ENCODE data around the gene KRTAP4-16.
"Not testable (repeated sequence)": the region's sequence is repeated elsewhere in the genome, so short reads cannot be mapped to it uniquely, and the experiment has no call there.

KRTAP4-16 gene

DNA sequence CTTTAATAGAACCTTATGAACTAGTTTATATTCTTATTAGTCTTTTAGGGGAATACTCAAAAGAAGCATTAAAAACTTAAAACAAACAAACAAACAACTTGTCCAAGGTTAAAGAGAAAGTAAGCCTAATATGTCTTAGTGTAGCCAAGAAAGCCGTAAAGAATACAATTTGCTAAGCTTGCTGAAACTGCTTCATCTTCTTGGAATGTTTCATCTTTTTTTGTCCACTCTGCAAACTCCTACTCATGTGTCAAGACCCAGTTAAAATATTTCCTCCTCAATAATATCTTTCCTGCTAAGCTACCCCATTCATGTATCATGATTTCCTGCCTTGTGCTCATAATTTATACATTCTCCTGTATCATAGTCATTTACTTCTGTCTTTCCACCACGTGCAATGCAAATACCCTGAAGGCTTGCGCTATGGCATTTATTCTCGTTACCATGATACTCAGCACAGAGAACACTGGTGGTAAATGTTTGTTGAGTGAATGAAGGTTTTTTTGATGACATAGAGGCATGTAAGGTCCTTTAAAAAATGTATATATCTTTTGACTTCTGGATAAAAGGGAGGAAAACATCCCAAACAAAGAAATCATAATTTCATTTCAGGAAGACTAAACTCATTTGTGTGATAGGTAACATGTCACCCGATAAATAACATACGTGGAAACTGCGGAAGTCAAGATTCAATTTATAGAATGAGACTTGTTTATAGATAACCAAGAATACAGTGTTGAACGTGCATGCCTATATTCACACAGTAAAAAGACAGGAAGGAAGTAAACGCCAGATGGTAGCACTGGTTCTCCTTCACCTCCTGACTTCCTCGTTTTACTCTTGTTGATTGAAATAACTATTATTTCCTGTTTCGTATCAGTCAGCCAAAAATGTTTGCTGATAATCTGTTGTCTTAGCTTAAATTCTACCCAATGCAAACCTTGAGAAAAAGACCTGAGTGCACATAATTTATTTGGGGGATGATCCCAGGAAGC lies 18.0 kb upstream of the KRTAP4-16 start:
- not testable (repeated sequence) for DNase-seq (ENCODE audit: low read depth, low spot score)

DNA sequence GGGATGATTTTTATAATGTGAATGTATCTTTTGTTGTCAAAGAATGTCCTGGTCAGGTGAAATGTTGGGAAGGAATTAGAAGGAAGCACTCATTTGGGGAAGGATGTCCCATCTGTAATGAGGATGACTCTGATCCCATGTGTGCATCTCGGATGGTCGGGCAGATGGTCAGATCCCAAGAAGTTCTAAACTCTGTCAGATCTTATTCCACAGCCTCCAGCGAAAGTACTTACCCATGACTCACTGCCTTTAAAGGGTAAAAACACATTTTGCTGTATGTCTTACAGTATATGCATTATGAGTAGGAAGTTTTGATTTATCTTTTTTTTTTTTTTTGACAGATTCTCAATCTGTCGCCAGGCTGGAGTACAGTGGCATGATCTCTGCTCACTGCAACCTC lies 16.7 kb upstream of the KRTAP4-16 start:
- no peak for DNase-seq (ENCODE audit: low read depth, low spot score)

GRCh38 chr17:41117846-41118386 lies 15.9 kb upstream of the KRTAP4-16 start, which contains the start of gene KRTAP4-11:
TSS of gene KRTAP4-11 (minus strand) at chr17:41118373. CDS start at chr17:41118315, 58 bp downstream.
- DNase-seq (ENCODE audit: low read depth, low spot score), result not testable (repeated sequence)

GRCh38 chr17:41116297-41116696 lies 14.3 kb upstream of the KRTAP4-16 start:
- no peak for DNase-seq (ENCODE audit: low read depth, low spot score)

- no peak for DNase-seq (ENCODE audit: low read depth, low spot score)
These were observed 9.3 kb upstream of the KRTAP4-16 start for GRCh38 chr17:41111151-41111885.

DNA sequence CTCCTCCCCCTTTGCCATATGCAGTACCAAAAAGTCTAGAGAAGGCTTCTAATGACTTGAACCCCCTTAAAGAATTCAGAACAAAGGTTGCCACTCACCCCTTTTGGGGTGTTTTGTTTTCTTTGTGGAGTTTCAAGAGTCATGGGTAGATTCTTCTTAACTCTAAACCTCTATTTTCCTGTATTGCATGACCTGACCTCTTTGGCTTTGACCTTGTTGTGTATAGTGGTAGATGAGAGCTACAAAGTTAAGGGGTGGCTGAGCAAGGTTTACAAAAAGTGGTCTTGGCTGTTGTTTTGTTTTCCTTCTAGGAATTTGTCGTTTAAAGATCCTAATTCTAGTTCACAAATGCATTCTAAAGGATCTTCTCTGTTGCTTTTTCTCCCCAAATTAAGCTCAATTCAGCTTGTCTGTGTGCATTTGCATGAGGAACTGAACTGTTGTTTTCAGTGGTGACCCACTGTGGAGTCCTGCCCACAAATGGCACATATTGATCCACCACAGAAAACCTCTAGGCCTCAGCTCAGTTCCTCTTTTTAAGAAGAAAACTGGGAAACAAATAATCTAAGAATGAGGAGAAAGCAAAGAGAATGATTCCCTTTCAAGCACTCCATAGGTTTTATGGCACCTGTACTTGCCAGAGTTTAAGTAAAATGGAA lies 6.8 kb upstream of the KRTAP4-16 start:
- DNase-seq (ENCODE audit: low read depth, low spot score), result not testable (repeated sequence)

GRCh38 chr17:41107941-41108450 lies 6.0 kb upstream of the KRTAP4-16 start:
- no peak for DNase-seq (ENCODE audit: low read depth, low spot score)

DNA sequence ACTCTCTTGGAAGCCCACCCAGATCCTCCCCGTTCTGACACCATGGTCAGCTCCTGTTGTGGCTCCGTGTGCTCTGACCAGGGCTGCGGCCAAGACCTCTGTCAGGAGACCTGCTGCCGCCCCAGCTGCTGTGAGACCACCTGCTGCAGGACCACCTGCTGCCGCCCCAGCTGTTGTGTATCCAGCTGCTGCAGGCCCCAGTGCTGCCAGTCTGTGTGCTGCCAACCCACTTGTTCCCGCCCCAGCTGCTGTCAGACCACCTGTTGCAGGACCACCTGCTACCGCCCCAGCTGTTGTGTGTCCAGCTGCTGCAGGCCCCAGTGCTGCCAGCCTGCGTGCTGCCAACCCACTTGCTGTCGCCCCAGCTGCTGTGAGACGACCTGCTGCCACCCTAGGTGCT lies 3.3 kb upstream of the KRTAP4-16 start, which contains the start of gene KRTAP4-9:
Gene KRTAP4-9 (plus strand): TSS at position 43 of the 400 bp plus-strand sequence. CDS start 0 bp downstream, at position 43.
- DNase-seq (ENCODE audit: low read depth, low spot score), result not testable (repeated sequence)

DNA sequence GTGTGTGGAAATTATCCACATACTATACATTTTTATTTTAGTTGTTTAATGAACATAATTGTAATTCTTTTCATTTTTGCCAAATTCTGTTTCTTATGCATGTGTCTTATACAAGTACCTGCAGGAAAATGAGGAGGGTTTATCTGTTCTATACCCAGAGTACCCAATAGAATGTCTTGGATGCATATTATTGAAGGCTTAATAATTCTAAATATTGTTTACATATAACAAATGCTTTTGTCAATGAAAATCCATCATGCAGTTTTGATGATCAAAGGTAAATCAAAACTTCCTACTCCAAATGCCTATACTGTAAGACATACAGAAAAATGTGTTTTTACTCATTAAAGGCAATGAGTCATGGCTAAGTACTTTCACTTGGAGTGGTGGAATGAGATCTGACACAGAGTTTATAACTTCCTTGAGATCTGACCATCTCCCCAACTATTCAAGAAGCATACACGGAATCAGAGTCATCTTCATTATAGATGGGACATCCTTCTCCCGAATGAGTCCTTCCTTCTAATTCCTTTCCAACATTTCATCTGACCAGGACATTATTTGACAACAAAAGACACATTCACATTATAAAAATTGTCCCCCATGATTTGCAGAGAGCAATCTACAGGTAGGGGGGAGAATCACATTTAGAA lies 2.5 kb upstream of the KRTAP4-16 start:
- DNase-seq (ENCODE audit: low read depth, low spot score), result not testable (repeated sequence)

GRCh38 chr17:41103896-41104295 lies 1.9 kb upstream of the KRTAP4-16 start:
- no peak for DNase-seq (ENCODE audit: low read depth, low spot score)

GRCh38 chr17:41099682-41100480 lies 2.1 kb downstream of the KRTAP4-16 start:
- not testable (repeated sequence) for DNase-seq (ENCODE audit: low read depth, low spot score)

DNA sequence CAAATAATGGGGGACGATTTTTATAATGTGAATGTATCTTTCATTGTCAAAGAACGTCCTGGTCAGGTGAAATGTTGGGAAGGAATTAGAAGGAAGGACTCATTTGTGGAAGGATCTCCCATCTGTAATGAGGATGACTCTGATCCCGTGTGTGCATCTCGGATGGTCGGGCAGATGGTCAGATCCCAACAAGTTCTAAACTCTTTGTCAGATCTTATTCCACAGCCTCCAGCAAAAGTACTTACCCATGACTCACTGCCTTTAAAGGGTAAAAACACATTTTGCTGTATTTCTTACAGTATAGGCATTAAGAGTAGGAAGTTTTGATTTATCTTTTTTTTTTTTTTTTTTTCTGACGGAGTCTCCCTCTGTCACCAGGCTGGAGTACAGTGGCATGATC lies 3.5 kb downstream of the KRTAP4-16 start:
- no peak for DNase-seq (ENCODE audit: low read depth, low spot score)

DNA sequence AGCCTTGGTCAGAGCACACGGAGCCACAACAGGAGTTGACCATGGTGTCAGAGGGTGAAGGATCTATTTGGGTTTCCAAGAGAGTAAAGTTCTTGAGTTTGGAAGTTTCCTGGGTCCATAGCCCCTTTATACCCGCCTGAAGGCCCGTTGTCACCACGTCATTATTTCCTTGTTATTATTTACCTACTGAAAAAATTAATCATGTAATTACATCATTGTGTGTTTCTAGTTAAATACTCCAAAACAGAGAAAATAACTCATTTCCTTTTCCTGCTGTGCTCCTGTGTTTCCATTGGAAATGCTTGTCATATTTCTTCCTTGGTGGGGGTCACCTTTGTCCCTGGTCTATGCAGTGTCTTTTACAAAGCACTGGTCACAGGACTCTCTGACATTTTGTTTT lies 4.0 kb downstream of the KRTAP4-16 start, which contains the start of gene KRTAP4-8:
Gene KRTAP4-8 (minus strand): TSS at position 101 of the 400 bp plus-strand sequence. CDS start 58 bp downstream, at position 43.
- DNase-seq (ENCODE audit: low read depth, low spot score), result no peak

GRCh38 chr17:41096055-41096454 lies 6.0 kb downstream of the KRTAP4-16 start:
- DNase-seq (ENCODE audit: low read depth, low spot score), result no peak

DNA sequence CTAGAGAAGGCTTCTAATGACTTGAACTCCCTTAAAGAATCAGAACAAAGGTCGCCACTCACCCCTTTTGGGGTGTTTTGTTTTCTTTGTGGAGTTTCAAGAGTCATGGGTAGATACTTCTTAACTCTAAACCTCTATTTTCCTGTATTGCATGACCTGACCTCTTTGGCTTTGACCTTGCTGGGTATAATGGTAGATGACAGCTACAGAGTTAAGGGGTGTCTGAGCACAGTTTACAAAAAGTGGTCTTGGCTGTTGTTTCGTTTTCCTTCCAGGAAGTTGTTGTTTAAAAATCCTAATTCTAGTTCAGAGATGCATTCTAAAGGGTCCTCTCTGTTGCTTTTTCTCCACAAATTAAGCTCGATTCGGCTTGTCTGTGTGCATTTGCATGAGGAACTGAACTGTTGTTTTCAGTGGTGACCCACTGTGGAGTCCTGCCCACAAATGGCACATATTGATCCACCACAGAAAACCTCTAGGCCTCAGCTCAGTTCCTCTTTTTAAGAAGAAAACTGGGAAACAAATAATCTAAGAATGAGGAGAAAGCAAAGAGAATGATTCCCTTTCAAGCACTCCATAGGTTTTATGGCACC lies 13.2 kb downstream of the KRTAP4-16 start:
- not testable (repeated sequence) for DNase-seq (ENCODE audit: low read depth, low spot score)

DNA sequence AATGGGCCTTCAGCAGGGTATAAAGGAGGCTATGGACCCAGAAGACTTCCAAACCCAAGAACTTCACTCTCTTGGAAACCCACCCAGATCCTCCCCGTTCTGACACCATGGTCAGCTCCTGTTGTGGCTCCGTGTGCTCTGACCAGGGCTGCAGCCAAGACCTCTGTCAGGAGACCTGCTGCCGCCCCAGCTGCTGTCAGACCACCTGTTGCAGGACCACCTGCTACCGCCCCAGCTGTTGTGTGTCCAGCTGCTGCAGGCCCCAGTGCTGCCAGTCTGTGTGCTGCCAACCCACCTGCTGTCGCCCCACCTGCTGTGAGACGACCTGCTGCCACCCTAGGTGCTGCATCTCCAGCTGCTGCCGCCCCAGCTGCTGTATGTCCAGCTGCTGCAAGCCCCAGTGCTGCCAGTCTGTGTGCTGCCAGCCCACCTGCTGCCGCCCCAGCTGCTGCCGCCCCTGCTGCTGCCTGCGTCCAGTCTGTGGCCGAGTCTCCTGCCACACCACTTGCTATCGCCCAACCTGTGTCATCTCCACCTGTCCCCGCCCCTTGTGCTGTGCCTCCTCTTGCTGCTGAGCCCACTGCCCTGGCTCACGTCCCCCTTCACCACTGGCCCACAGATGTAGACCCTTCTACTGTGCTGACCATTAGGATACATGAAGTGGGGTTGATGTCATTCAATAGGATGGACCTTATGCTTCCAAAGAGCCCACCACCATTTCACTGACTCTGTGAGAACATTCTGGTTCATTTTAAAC lies 17.7 kb downstream of the KRTAP4-16 start, which contains the start of gene KRTAP4-7:
Gene KRTAP4-7 (plus strand): TSS at position 51 of the 757 bp plus-strand sequence. CDS start 57 bp downstream, at position 108.
- not testable (repeated sequence) for DNase-seq (ENCODE audit: low read depth, low spot score)

- not testable (repeated sequence) for DNase-seq (ENCODE audit: low read depth, low spot score)
These were observed 18.6 kb downstream of the KRTAP4-16 start for GRCh38 chr17:41083427-41083826.

DNA sequence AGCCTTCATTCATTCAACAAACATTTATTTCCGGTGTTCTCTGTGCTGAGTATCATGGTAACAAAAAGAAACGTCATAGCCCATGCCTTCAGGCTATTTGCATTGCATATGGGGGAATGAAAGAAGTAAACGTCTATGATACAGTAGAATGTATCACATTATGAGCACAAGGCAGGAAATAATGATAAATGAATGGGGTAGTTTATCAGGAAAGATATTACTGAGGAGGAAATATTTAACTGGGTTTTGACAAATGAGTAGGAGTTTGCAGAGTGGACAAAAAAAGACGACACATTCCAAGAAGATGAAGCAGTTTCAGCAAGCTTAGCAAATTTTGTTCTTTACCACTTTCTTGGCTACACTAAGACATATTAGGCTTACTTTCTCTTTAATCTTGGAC lies 19.4 kb downstream of the KRTAP4-16 start:
- no peak for DNase-seq (ENCODE audit: low read depth, low spot score)

All from ELF-1 (cell line).